ENCODE measurements around the gene NUMA1.

Gene NUMA1, protein sequence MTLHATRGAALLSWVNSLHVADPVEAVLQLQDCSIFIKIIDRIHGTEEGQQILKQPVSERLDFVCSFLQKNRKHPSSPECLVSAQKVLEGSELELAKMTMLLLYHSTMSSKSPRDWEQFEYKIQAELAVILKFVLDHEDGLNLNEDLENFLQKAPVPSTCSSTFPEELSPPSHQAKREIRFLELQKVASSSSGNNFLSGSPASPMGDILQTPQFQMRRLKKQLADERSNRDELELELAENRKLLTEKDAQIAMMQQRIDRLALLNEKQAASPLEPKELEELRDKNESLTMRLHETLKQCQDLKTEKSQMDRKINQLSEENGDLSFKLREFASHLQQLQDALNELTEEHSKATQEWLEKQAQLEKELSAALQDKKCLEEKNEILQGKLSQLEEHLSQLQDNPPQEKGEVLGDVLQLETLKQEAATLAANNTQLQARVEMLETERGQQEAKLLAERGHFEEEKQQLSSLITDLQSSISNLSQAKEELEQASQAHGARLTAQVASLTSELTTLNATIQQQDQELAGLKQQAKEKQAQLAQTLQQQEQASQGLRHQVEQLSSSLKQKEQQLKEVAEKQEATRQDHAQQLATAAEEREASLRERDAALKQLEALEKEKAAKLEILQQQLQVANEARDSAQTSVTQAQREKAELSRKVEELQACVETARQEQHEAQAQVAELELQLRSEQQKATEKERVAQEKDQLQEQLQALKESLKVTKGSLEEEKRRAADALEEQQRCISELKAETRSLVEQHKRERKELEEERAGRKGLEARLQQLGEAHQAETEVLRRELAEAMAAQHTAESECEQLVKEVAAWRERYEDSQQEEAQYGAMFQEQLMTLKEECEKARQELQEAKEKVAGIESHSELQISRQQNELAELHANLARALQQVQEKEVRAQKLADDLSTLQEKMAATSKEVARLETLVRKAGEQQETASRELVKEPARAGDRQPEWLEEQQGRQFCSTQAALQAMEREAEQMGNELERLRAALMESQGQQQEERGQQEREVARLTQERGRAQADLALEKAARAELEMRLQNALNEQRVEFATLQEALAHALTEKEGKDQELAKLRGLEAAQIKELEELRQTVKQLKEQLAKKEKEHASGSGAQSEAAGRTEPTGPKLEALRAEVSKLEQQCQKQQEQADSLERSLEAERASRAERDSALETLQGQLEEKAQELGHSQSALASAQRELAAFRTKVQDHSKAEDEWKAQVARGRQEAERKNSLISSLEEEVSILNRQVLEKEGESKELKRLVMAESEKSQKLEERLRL (N-terminal part only)

DNA sequence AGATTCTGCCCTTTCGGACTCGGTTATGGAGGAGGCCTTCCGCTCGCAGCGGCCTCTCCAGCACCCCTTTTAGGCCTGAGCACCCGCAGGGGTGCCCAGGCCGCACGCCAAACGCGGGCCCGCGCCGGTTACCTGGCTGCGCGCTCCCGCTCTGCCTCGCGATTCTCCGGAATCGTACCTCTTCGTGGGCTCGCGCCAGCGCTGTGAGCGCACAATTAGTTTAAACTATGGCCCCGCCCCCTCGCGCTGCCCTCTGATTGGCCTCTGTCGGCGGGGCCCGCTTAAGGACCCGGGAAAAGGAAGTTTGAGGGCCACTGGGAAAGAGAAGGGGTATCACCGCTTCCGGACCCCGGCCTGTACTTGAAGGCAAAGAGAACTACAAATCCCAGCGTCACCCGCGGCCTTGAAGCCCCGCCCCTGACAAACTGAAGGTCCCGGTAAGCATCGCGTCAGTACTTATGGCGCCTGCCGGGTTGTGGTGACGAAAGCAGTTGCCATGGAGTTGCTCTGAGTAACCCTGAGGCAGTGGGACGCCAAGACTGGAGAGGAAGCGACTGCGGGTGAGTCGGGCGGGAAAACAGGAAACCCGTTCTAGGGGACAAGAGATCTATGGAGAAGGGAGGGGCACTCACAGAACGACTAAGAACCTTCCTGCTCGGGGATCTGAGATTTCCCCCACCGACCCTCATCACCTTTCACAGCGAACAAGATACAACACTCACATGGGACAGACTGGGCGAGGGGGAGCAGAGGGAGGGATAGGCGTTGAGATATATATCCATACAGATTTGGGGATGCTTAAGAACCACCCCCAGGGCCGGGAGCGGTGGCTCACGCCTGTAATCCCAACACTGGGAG is at the start of gene NUMA1, which contains the start of gene LRRC51:
NUMA1 (minus strand) TSS at position 217 of the 858 bp plus-strand sequence. CDS start 44,599 bp downstream, outside the sequence.
LRRC51 (plus strand) TSS at position 525 of the 858 bp plus-strand sequence. CDS start 8,234 bp downstream, outside the sequence.
- Histone ChIP-seq H3K9me3 (ENCODE audit: control insufficient read depth, low read depth, low read length) (no peaks in the 10 kb centered on the region), H3K9ac (ENCODE audit: low read length) (peak within 1 kb of the TSS; percentile 77), H3K4me1 (ENCODE audit: control insufficient read depth, low read depth, low read length) (peaks cover 5% of the 10 kb centered on the region), H3K4me3 (ENCODE audit: low read length) (peak within 1 kb of the TSS; percentile 99), H3K36me3 (ENCODE audit: control insufficient read depth, low read depth, low read length) (no peaks in the 10 kb centered on the region), H3K27me3 (ENCODE audit: control insufficient read depth, insufficient read depth, low read length) (no peaks in the 10 kb centered on the region), H3K27ac (ENCODE audit: low read length) (peak within 1 kb of the TSS; percentile 87)

DNA sequence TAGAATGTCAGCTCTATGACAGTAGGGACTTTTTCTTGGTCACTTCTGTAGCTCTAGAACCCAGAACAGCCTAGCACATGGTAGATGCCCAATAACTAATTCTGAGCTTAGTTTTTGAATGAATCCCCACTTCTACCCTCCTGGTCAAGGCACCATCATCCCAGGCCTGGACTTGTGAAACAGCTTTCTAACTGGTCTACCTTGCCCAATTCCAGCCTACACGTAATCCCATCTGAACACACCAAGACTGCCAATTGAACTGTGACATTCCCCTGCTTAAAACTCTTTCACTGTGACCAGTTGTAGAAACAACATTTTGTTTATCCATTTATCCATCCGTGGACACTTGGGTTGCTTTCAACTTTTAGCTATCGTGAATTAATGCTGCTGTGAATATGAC is 49.0 kb upstream of the NUMA1 start:
- H3K4me3 ChIP-seq (ENCODE audit: low read length), result no peak overlapping the region
- peaks cover 3% of the 10 kb centered on the region for H3K27me3 ChIP-seq (ENCODE audit: control insufficient read depth, insufficient read depth, low read length)
- H3K9me3 ChIP-seq (ENCODE audit: control insufficient read depth, low read depth, low read length), result peaks cover 10% of the 10 kb centered on the region
- no peaks in the 10 kb centered on the region for H3K4me1 ChIP-seq (ENCODE audit: control insufficient read depth, low read depth, low read length)
- H3K9ac ChIP-seq (ENCODE audit: low read length), result no peak overlapping the region
- no peak overlapping the region for H3K27ac ChIP-seq (ENCODE audit: low read length)
- H3K36me3 ChIP-seq (ENCODE audit: control insufficient read depth, low read depth, low read length), result no peaks in the 10 kb centered on the region

DNA sequence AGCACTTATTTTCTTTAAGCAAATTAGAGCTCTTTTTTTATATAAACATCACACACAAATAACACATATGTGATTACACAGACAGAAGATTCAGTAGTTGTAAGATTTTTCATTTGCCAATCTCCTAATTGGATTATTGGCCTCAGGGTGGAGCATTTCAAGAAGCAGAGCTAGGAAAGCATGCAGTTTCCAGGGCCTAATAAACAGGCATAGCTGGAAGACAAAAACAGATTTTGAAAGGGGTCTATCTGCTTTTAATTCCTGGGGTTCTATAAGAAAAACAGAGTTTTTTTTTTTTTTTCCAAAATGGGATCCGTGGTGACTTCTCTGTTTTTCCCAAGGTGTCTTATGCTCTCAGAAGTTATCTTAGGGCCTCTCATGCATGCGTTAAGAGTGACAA is 47.6 kb upstream of the NUMA1 start:
- Histone ChIP-seq H3K9me3 (ENCODE audit: control insufficient read depth, low read depth, low read length) (peaks cover 10% of the 10 kb centered on the region), H3K36me3 (ENCODE audit: control insufficient read depth, low read depth, low read length) (no peaks in the 10 kb centered on the region), H3K4me3 (ENCODE audit: low read length) (no peak overlapping the region), H3K27ac (ENCODE audit: low read length) (no peak overlapping the region), H3K9ac (ENCODE audit: low read length) (no peak overlapping the region), H3K27me3 (ENCODE audit: control insufficient read depth, insufficient read depth, low read length) (peaks cover 3% of the 10 kb centered on the region), H3K4me1 (ENCODE audit: control insufficient read depth, low read depth, low read length) (no peaks in the 10 kb centered on the region)

DNA sequence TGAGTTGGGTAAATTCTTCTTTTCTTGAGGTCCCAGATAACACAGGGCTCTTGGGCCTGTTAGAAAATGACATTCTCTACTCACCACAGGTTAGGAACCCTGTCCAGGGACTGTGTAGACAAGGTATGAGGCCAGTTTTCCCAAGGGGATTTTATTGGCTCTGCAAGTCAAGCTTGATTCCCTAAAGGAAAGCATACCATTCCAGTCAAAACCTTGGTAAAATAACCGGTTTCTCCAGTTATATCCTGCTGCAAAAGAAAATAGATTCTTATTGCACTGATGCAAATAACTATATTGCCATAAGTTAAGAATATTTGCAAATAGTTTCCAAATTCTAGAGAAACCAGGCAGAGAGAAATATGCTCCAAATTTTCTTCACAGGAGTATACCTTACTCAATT is 45.6 kb upstream of the NUMA1 start:
- peaks cover 10% of the 10 kb centered on the region for H3K9me3 ChIP-seq (ENCODE audit: control insufficient read depth, low read depth, low read length)
- H3K36me3 ChIP-seq (ENCODE audit: control insufficient read depth, low read depth, low read length), result no peaks in the 10 kb centered on the region
- H3K27me3 ChIP-seq (ENCODE audit: control insufficient read depth, insufficient read depth, low read length), result peaks cover 5% of the 10 kb centered on the region
- no peak overlapping the region for H3K4me3 ChIP-seq (ENCODE audit: low read length)
- no peak overlapping the region for H3K27ac ChIP-seq (ENCODE audit: low read length)
- no peak overlapping the region for H3K9ac ChIP-seq (ENCODE audit: low read length)
- H3K4me1 ChIP-seq (ENCODE audit: control insufficient read depth, low read depth, low read length), result no peaks in the 10 kb centered on the region

DNA sequence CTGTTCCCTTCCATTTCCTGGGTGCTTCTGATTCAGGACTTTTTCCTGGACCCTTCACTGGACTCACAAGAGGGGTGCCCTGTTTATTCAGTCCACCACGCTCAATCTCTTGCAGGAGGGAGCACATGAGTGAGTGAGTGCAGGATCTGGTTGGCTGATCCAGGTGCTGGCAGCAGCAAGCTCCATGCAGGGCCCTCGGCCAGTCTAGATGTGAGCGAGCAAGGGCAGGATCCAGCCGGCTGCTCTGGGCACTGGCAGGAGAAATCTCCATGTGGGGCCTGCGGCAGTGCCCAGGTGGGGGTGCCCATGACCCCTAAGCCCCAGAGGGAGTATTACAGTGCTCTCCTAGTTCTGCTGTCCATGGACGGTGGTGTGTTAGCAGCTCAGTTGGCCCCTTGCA is 43.7 kb upstream of the NUMA1 start:
- Histone ChIP-seq H3K27me3 (ENCODE audit: control insufficient read depth, insufficient read depth, low read length) (peaks cover 5% of the 10 kb centered on the region), H3K27ac (ENCODE audit: low read length) (no peak overlapping the region), H3K4me3 (ENCODE audit: low read length) (no peak overlapping the region), H3K36me3 (ENCODE audit: control insufficient read depth, low read depth, low read length) (no peaks in the 10 kb centered on the region), H3K9ac (ENCODE audit: low read length) (no peak overlapping the region), H3K4me1 (ENCODE audit: control insufficient read depth, low read depth, low read length) (no peaks in the 10 kb centered on the region), H3K9me3 (ENCODE audit: control insufficient read depth, low read depth, low read length) (peaks cover 6% of the 10 kb centered on the region)

DNA sequence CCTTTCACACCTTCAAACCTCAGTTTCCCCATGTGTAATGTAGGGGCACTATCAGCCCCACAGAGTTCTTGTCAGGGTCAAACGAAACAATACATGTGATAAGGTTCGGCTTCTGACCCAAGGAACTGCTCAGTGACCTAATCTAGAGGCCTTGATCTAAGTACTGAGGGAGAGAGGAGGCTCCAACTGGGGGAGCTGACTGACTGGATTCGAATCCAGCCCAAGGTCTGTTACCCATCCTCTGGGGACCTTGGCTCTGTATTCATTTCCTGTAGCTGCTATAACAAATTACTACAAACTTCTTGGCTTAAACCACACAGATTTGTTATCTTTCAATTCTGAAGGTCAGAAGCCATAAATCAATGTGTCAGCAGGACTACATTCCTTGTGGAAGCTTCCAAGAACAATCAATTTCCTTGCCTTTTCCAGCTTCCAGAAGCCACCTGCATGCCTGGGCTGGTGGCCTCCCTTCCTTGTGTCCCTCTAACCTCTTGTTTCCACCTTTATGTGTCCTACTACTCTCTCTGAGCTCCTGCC is 42.8 kb upstream of the NUMA1 start:
- Histone ChIP-seq H3K27ac (ENCODE audit: low read length) (no peak overlapping the region), H3K4me3 (ENCODE audit: low read length) (no peak overlapping the region), H3K9ac (ENCODE audit: low read length) (no peak overlapping the region), H3K36me3 (ENCODE audit: control insufficient read depth, low read depth, low read length) (no peaks in the 10 kb centered on the region), H3K27me3 (ENCODE audit: control insufficient read depth, insufficient read depth, low read length) (peaks cover 14% of the 10 kb centered on the region), H3K4me1 (ENCODE audit: control insufficient read depth, low read depth, low read length) (no peaks in the 10 kb centered on the region), H3K9me3 (ENCODE audit: control insufficient read depth, low read depth, low read length) (no peaks in the 10 kb centered on the region)

DNA sequence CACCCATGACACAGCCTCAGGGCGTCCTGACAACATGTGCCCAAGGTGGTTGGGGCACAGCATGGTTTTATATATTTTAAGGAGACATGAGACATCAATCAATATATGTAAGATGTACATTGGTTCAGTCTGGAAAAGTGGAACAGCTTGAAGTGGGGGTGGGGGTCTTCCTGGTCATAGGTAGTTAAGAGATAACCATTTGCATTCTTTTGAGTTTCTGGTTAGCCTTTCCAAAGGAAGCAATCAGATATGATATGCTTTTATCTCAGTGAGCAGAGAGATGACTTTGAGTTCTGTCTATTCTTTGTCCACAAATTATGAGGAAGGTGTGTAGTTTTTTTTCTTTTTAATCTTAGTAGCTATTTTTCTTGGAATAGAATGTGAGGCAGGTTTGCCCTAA is 42.3 kb upstream of the NUMA1 start:
- Histone ChIP-seq H3K9me3 (ENCODE audit: control insufficient read depth, low read depth, low read length) (no peaks in the 10 kb centered on the region), H3K36me3 (ENCODE audit: control insufficient read depth, low read depth, low read length) (no peaks in the 10 kb centered on the region), H3K4me3 (ENCODE audit: low read length) (no peak overlapping the region), H3K9ac (ENCODE audit: low read length) (no peak overlapping the region), H3K4me1 (ENCODE audit: control insufficient read depth, low read depth, low read length) (no peaks in the 10 kb centered on the region), H3K27me3 (ENCODE audit: control insufficient read depth, insufficient read depth, low read length) (peaks cover 16% of the 10 kb centered on the region), H3K27ac (ENCODE audit: low read length) (no peak overlapping the region)

DNA sequence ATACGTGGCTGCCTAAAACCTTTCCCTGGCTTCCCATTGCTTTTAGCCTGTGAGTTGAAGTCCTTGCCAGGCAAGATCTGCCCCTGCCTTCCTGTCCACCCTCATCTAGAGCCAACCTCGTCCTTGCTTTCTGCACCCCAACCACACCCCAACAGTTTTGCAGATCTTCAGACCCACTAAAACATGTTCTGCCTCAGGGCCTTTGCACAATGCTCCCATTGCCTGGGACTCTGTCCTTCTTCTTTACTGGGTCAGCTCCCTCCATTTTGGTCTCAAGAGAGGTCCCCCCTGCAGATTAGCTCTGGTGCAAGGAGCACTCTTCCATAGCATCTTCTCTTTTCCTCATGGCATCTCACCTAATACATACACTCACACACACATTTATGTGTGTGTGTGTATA is 40.6 kb upstream of the NUMA1 start:
- H3K4me3 ChIP-seq (ENCODE audit: low read length), result no peak overlapping the region
- no peak overlapping the region for H3K27ac ChIP-seq (ENCODE audit: low read length)
- H3K4me1 ChIP-seq (ENCODE audit: control insufficient read depth, low read depth, low read length), result no peaks in the 10 kb centered on the region
- H3K36me3 ChIP-seq (ENCODE audit: control insufficient read depth, low read depth, low read length), result no peaks in the 10 kb centered on the region
- peaks cover 32% of the 10 kb centered on the region for H3K27me3 ChIP-seq (ENCODE audit: control insufficient read depth, insufficient read depth, low read length)
- no peak overlapping the region for H3K9ac ChIP-seq (ENCODE audit: low read length)
- no peaks in the 10 kb centered on the region for H3K9me3 ChIP-seq (ENCODE audit: control insufficient read depth, low read depth, low read length)

DNA sequence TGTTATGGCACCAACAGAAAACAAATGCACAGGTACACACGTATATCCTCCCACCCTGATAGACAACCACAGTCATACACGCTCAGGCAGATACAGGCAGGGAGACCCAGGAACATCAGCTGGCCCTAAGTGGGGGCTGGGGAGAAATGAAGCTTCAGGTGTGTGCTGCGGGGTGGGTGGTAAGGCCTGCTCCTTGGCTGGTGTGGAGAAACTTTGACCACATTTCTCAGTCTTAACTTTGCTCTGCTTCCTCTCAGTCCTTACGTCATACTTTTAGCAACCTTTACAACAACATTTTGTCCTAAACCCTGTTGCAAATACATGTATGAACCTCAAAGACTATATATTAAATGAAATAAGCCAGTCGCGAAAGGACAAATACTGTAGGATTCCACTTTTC is 38.9 kb upstream of the NUMA1 start:
- Histone ChIP-seq H3K36me3 (ENCODE audit: control insufficient read depth, low read depth, low read length) (no peaks in the 10 kb centered on the region), H3K27ac (ENCODE audit: low read length) (no peak overlapping the region), H3K4me1 (ENCODE audit: control insufficient read depth, low read depth, low read length) (no peaks in the 10 kb centered on the region), H3K4me3 (ENCODE audit: low read length) (no peak overlapping the region), H3K9me3 (ENCODE audit: control insufficient read depth, low read depth, low read length) (no peaks in the 10 kb centered on the region), H3K27me3 (ENCODE audit: control insufficient read depth, insufficient read depth, low read length) (peaks cover 49% of the 10 kb centered on the region), H3K9ac (ENCODE audit: low read length) (no peak overlapping the region)

DNA sequence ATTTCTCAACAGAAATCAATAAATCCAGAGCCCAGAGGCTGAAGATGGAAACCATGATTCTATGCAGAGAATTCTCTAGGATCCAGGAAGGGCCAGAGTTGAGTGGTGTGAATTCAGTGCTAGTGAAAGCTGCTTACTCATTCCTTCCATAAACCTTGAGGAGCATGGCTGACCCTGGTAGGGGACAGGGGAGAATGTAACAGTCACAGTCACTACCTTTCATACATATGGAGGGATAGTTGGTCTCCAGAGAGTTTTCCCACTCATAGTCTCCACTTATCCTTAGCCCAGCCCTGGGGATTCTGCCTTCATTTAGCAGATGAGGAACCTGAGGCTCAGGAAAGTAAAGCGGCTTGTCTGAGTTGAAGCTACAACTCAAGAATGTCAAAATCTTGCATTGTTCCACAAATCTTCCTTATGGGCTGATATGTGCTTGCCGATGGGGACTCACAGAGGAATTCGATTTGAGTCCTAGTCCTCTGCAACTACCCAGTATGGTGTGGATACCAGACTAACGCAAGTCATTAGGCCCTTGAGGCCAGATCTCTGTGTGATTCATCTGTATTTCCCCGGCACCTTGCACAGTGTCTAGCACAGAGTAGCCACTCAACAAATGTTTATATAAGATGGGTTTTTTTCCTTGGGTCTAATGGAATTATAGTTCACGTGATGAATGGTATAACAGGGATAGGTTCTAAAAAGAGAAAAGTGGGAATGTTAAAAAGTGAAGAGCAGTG is 35.8 kb upstream of the NUMA1 start:
- Histone ChIP-seq H3K4me3 (ENCODE audit: low read length) (no peak overlapping the region), H3K27me3 (ENCODE audit: control insufficient read depth, insufficient read depth, low read length) (peaks cover 47% of the 10 kb centered on the region)

More for the DNA sequence above, 35.8 kb upstream of the NUMA1 start:
- Histone ChIP-seq H3K27ac (ENCODE audit: low read length) (no peak overlapping the region), H3K36me3 (ENCODE audit: control insufficient read depth, low read depth, low read length) (no peaks in the 10 kb centered on the region), H3K9me3 (ENCODE audit: control insufficient read depth, low read depth, low read length) (no peaks in the 10 kb centered on the region), H3K9ac (ENCODE audit: low read length) (no peak overlapping the region), H3K4me1 (ENCODE audit: control insufficient read depth, low read depth, low read length) (peaks cover 9% of the 10 kb centered on the region)

Data from iPS-18a (cell line).